H9 (cell line): Measurements from ENCODE around the gene DCAF15. TPM values are rescaled to one million over a fixed set of nuclear protein-coding genes. Genes with fewer than 3 reads are reported as not detected.

Experiments used
- DNase-seq: peaks from one replicate; pipeline ENCODE4 v3.0.0-alpha.2; 2017
- H2AFZ ChIP-seq: one replicate; pipeline ENCODE4 v1.6.1; 2013; ENCODE audit warnings: mild to moderate bottlenecking, low read length, control low read depth, moderate library complexity
- H2AK5ac ChIP-seq: 2 replicates; pipeline ENCODE4 v1.6.1; 2013; ENCODE audit warnings: low read length, control low read depth, mixed read lengths; ENCODE audit not compliant: insufficient read length
- H2BK120ac ChIP-seq: one replicate; pipeline ENCODE4 v1.6.1; 2013; ENCODE audit warnings: low read depth, mild to moderate bottlenecking, low read length, control low read depth, inconsistent platforms; ENCODE audit not compliant: poor library complexity, severe bottlenecking
- H2BK12ac ChIP-seq: 2 replicates; pipeline ENCODE4 v1.6.1; 2013; ENCODE audit warnings: low read length, control low read depth, mixed read lengths, low read depth; ENCODE audit not compliant: insufficient read length
- H2BK15ac ChIP-seq: 2 replicates; pipeline ENCODE4 v1.6.1; 2013; ENCODE audit warnings: low read depth, low read length, control low read depth
- H2BK20ac ChIP-seq: one replicate; pipeline ENCODE4 v1.6.1; 2013; ENCODE audit warnings: low read depth, mild to moderate bottlenecking, low read length, control low read depth, inconsistent platforms; ENCODE audit not compliant: poor library complexity, severe bottlenecking
- H2BK5ac ChIP-seq: 2 replicates; pipeline ENCODE4 v1.6.1; 2013; ENCODE audit warnings: low read length, control low read depth, mixed read lengths; ENCODE audit not compliant: insufficient read length
- H3K14ac ChIP-seq: 2 replicates; pipeline ENCODE4 v1.6.1; 2013; ENCODE audit warnings: low read length, control low read depth; ENCODE audit not compliant: insufficient read depth
- H3K18ac ChIP-seq: 2 replicates; pipeline ENCODE4 v1.6.1; 2013; ENCODE audit warnings: low read depth, mild to moderate bottlenecking, mixed read lengths, low read length, control low read depth; ENCODE audit not compliant: insufficient read length
- H3K23ac ChIP-seq: 2 replicates; pipeline ENCODE4 v1.6.1; 2013; ENCODE audit warnings: low read length, control low read depth, mixed read lengths, low read depth; ENCODE audit not compliant: insufficient read length
- H3K23me2 ChIP-seq: 2 replicates; pipeline ENCODE4 v1.6.1; 2013; ENCODE audit warnings: low read depth, mild to moderate bottlenecking, mixed read lengths, low read length, control low read depth; ENCODE audit not compliant: insufficient read length, poor library complexity, severe bottlenecking
- H3K27ac ChIP-seq: 2 replicates; pipeline ENCODE4 v1.5.1; 2013; ENCODE audit warnings: low read length, control low read depth, mixed read lengths, low read depth; ENCODE audit not compliant: insufficient read length
- H3K27me3 ChIP-seq: 2 replicates; pipeline ENCODE4 v1.6.1; 2013; ENCODE audit warnings: low read length, control low read depth, inconsistent platforms; ENCODE audit not compliant: insufficient read depth
- H3K4ac ChIP-seq: 2 replicates; pipeline ENCODE4 v1.6.1; 2013; ENCODE audit warnings: low read depth, mild to moderate bottlenecking, control low read depth, inconsistent platforms, low read length, moderate library complexity
- H3K4me1 ChIP-seq: 2 replicates; pipeline ENCODE4 v1.6.1; 2013; ENCODE audit warnings: low read length, control low read depth, inconsistent platforms; ENCODE audit not compliant: insufficient read depth
- H3K4me2 ChIP-seq: 2 replicates; pipeline ENCODE4 v1.6.1; 2013; ENCODE audit warnings: low read length, control low read depth, mixed read lengths; ENCODE audit not compliant: insufficient read length, insufficient read depth
- H3K56ac ChIP-seq: 2 replicates; pipeline ENCODE4 v1.6.1; 2013; ENCODE audit warnings: low read depth, mild to moderate bottlenecking, mixed read lengths, low read length, control low read depth; ENCODE audit not compliant: insufficient read length
- H3K79me1 ChIP-seq: 2 replicates; pipeline ENCODE4 v1.6.1; 2013; ENCODE audit warnings: low read depth, mild to moderate bottlenecking, moderate library complexity, low read length, control low read depth, inconsistent platforms; ENCODE audit not compliant: insufficient read depth, poor library complexity, severe bottlenecking
- H3K79me2 ChIP-seq: 2 replicates; pipeline ENCODE4 v1.6.1; 2013; ENCODE audit warnings: low read length, control low read depth, inconsistent platforms; ENCODE audit not compliant: insufficient read depth
- H3K9ac ChIP-seq: 2 replicates; pipeline ENCODE4 v1.6.1; 2013; ENCODE audit warnings: low read length, control low read depth, mixed read lengths; ENCODE audit not compliant: insufficient read length; ENCODE audit errors: extremely low read depth
- H3K9me3 ChIP-seq: one replicate; pipeline ENCODE4 v1.6.1; 2013; ENCODE audit warnings: low read depth, low read length, inconsistent platforms; ENCODE audit not compliant: control insufficient read depth
- H3T11ph ChIP-seq: one replicate; pipeline ENCODE4 v1.6.1; 2013; ENCODE audit warnings: mild to moderate bottlenecking, low read length, control low read depth, inconsistent platforms
- H4K20me1 ChIP-seq: one replicate; pipeline ENCODE4 v1.6.1; 2013; ENCODE audit not compliant: control insufficient read depth, insufficient read length, insufficient read depth
- H4K5ac ChIP-seq: 2 replicates; pipeline ENCODE4 v1.6.1; 2013; ENCODE audit warnings: low read depth, mild to moderate bottlenecking, mixed read lengths, low read length, control low read depth; ENCODE audit not compliant: insufficient read length
- H4K8ac ChIP-seq: replicated peaks from 2 replicates; pipeline ENCODE4 v1.6.1; 2013; ENCODE audit warnings: low read length, control low read depth, mixed read lengths, low read depth; ENCODE audit not compliant: insufficient read length
- H4K91ac ChIP-seq: 2 replicates; pipeline ENCODE4 v1.6.1; 2013; ENCODE audit warnings: low read depth, mild to moderate bottlenecking, moderate library complexity, mixed read lengths, low read length, control low read depth; ENCODE audit not compliant: insufficient read length
- H3K27ac Mint-ChIP-seq, 3 experiments: 2 replicates in 2 of 3; 3 replicates in 1 of 3; pipeline ENCODE4 v1.8.0; 2020 to 2021; ENCODE audit warnings: mixed read lengths in 3 of 3, mild to moderate bottlenecking in 1 of 3, moderate library complexity in 1 of 3
- H3K27me3 Mint-ChIP-seq: 2 replicates; pipeline ENCODE4 v1.8.0; 2021; ENCODE audit warnings: low read depth, mild to moderate bottlenecking, moderate library complexity, mixed read lengths
- H3K36me3 Mint-ChIP-seq, 3 experiments: 2 replicates in 2 of 3; 3 replicates in 1 of 3; pipeline ENCODE4 v1.8.0; 2020 to 2021; ENCODE audit warnings: low read depth in 3 of 3, mixed read lengths in 3 of 3; ENCODE audit not compliant: insufficient read depth in 1 of 3
- H3K4me1 Mint-ChIP-seq, 2 experiments: 2 replicates each; pipeline ENCODE4 v1.8.0; 2020; ENCODE audit warnings: mixed read lengths in 2 of 2
- H3K4me3 Mint-ChIP-seq, 2 experiments: 2 replicates in 1 of 2; 3 replicates in 1 of 2; pipeline ENCODE4 v1.8.0; 2020 to 2021; ENCODE audit warnings: mild to moderate bottlenecking in 2 of 2, mixed read lengths in 2 of 2, moderate library complexity in 1 of 2
- H3K9me3 Mint-ChIP-seq, 2 experiments: 2 replicates in 1 of 2; 3 replicates in 1 of 2; pipeline ENCODE4 v1.8.0; 2020; ENCODE audit warnings: mild to moderate bottlenecking in 2 of 2, mixed read lengths in 2 of 2, moderate library complexity in 1 of 2
- CTCF ChIP-seq: fragments of 200-600 bp; sonication (generic); conservative IDR thresholded peaks from 3 replicates; pipeline ENCODE4 v1.8.0; 2021; ENCODE audit warnings: antibody characterized with exemption, mild to moderate bottlenecking
- WGBS: extraction: QIAGEN DNeasy Blood & Tissue Kit; methylation state at CpG from one replicate; pipeline ENCODE4 v1.1.7; 2013; ENCODE audit warnings: missing lambda C conversion rate, low lambda C conversion rate, mixed read lengths; ENCODE audit not compliant: insufficient read length; ENCODE audit errors: extremely low coverage; 5-methylcytosine and 5-hydroxymethylcytosine counted together
- total RNA-seq: library from RNA; stranded (reverse); gene quantifications from 2 replicates; pipeline ENCODE4 v1.2.1, GENCODE V29; 2021

DCAF15 gene
- total RNA-seq, 1 experiment from 2014 or later, result 82.5 TPM

GRCh38 chr19:13926010-13926409 lies 26.3 kb upstream of the DCAF15 start:
- H3K9me3 Mint-ChIP-seq, result peaks cover 2 to 6% of the 10 kb centered on the region in 2 experiments; a peak in 4 of 5 replicates
- Histone ChIP-seq H3K14ac (no peak overlapping the region), H3K27me3 (no peaks in the 10 kb centered on the region), H3K4me2 (no peak overlapping the region), H2BK5ac (no peak overlapping the region), H4K20me1 (no peaks in the 10 kb centered on the region), H2AFZ (no peak overlapping the region), H2BK120ac (no peak overlapping the region), H3K4me1 (no peaks in the 10 kb centered on the region; the same call in 1 of the 2 replicates), H4K5ac (no peak overlapping the region), H2BK12ac (no peak overlapping the region), H3K9me3 (peaks cover under 1% of the 10 kb centered on the region), H3K9ac (no peak overlapping the region), H3K27ac (no peak overlapping the region), H2BK15ac (no peak overlapping the region), H2BK20ac (no peak overlapping the region), H4K91ac (no peak overlapping the region), H3K4ac (no peak overlapping the region), H3K56ac (no peak overlapping the region), H3T11ph (no peak overlapping the region), H3K18ac (no peak overlapping the region), H3K79me2 (no peaks in the 10 kb centered on the region), H3K79me1 (no peaks in the 10 kb centered on the region), H4K8ac (no peak overlapping the region), H3K23me2 (no peaks in the 10 kb centered on the region), H3K23ac (no peak overlapping the region), H2AK5ac (no peak overlapping the region)
- no peak overlapping the region for H3K4me3 Mint-ChIP-seq
- WGBS, result no CpG with 5 or more reads among the region's 4 CpGs
- H3K4me1 Mint-ChIP-seq, result no peaks in the 10 kb centered on the region
- no peak overlapping the region for H3K27ac Mint-ChIP-seq
- no peak for DNase-seq
- no peaks in the 10 kb centered on the region for H3K27me3 Mint-ChIP-seq
- TF ChIP-seq CTCF, result no peak
- H3K36me3 Mint-ChIP-seq, result peaks cover 37 to 67% (median 60%) of the 10 kb centered on the region in 3 experiments
